ENCODE measurements around the gene CFAP410.
"Not testable (repeated sequence)": the region's sequence is repeated elsewhere in the genome, so short reads cannot be mapped to it uniquely, and the experiment has no call there.

The CFAP410 gene

DNA sequence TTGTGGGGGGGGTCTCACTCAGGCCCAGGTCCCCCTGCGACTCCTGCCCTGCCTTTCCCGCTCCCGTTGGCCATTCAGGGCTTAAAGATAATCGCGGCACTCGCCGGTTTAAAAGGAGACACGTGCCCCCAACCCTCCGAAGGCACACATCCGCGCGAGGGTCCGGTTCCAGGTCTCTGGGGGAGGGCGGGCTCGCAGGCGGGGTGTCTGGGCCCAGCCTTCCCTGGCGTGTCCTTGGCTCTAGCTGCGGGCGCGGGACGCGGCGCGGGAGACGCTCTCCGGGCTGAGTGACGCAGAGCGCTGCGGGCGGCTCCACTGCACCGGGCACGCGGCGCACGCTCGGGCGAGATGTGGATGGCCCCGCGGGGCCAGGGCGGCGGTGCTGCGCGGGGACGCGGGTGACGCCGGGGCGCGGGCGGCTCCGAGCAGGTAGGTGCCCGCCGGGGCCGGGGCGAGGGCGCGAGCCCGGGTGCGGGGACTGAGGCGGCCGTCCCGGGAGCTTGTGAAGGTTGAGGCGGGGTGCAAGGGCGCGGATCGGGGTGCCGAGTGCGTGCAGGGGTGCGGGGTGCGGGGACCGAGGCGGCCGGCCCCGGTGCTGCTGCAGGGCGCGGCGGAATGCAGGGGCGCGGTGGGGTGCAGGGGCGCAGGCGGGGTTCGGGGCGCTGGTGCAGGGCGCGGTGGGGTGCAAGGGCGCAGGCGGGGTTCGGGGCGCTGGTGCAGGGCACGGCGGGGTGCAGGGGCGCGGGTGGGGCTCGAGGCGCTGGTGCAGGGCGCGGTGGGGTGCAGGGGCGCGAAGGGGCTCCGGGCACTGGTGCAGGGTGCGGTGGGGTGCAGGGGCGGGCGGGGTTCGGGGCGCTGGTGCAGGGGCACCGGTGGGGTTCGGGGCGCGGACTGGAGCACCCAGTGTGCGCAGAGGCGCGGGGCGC, 10.9 kb upstream of the CFAP410 start:
- TF ChIP-seq CTCF (IDR thresholded peaks at IDR 0.05; ENCODE audit: extremely low read depth, missing control alignments) = no peak
- no peak for DNase-seq (ENCODE audit: low spot score)

DNA sequence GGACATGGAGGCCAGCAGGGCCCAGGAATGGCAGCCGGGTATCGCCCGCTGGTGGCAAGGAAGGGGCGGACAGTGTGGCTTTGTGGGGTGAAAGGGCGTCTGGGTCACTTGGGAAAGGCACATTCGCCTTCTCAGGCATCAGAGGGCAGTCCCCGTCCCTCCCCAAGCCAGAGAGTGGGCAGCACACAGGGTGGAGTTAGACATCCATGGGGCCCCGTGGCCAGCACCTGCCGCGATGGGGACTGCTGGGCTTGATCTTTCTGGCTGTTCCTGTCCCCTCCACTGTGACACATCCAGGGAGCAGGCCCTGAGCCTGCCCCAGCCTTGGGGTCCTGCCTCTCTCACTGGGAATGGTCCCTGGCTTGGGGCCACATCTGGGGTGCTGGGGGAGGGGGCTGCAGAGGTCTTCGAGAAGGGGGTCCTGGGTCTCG, 10.2 kb upstream of the CFAP410 start:
- DNase-seq (ENCODE audit: low spot score) = no peak

DNA sequence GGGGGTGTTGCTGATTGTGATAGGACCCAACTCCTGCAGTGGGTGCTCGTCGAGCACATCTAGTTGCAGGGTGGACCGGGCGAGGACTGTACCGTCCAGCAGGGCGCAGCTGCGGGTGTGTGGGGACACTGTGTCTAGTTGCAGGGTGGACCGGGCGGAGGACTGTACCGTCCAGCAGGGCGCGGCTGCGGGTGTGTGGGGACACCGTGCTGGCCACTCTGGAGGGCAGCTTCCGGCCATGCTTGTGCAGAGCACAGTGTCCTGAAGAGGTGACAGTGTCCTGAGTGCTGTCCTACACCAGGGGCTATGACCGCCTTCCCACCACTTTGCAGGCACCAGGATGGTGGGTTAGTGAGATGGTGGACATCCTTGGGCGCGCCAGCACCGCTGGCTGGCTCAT, 9.7 kb upstream of the CFAP410 start:
- no peak for DNase-seq (ENCODE audit: low spot score)
- no peak for TF ChIP-seq CTCF (IDR thresholded peaks at IDR 0.05; ENCODE audit: extremely low read depth, missing control alignments)

More for the DNA sequence above, 10.2 kb upstream of the CFAP410 start:
- no peak for TF ChIP-seq CTCF (IDR thresholded peaks at IDR 0.05; ENCODE audit: extremely low read depth, missing control alignments)

DNA sequence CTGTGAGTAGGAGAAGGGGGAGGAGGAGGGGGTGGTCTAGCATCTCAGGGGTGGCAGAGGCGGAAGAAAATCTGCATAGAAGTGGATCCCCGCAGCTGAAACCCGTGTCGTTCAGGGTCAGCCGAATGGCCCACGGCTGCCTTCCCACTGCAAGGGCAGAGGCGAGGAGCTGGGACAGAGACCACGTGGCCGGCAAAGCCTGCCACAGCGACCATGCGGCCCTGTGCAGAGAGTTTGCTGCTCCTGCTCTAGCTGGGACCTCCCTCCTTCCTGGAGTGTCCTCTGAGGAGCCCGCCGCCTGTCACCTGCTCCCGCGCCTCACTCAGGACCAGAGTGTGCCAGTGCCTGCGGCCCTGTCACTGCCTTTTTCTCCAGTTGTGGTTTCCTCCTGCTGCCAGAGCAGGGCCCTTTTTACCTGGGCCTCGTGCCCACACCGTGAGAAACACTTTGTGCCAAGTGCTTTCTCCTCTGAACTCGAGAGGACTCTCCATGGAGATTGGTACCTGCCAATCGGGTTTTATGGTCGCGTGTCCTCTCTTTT, 8.8 kb upstream of the CFAP410 start:
- no peak for TF ChIP-seq CTCF (IDR thresholded peaks at IDR 0.05; ENCODE audit: extremely low read depth, missing control alignments)

DNA sequence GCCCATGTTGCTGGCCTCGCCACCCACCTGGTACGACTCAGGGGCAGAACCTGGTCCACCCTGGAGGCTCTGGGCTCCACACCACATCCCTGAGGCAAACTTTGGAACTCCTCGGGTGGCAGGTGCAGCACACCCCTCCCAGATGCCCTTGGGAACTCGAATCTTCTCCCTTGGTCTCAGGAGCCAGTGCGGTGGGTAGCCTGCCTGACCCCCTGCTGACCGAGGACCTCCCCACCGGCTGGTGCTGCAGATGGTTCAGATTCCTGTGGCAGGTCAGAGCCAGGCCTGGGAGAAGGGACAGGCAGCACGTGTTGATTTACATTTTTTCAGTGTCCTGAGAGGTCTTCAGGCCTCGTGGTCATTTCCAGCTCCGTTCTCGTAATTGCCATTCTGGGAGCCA, 6.3 kb upstream of the CFAP410 start:
- no peak for DNase-seq (ENCODE audit: low spot score)
- TF ChIP-seq CTCF (IDR thresholded peaks at IDR 0.05; ENCODE audit: extremely low read depth, missing control alignments) = no peak

More for the DNA sequence above, 8.8 kb upstream of the CFAP410 start:
- no peak for DNase-seq (ENCODE audit: low spot score)

- no peak for TF ChIP-seq CTCF (IDR thresholded peaks at IDR 0.05; ENCODE audit: extremely low read depth, missing control alignments)
- no peak for DNase-seq (ENCODE audit: low spot score)
Observed at GRCh38 chr21:44344541-44345183, 5.5 kb upstream of the CFAP410 start.

DNA sequence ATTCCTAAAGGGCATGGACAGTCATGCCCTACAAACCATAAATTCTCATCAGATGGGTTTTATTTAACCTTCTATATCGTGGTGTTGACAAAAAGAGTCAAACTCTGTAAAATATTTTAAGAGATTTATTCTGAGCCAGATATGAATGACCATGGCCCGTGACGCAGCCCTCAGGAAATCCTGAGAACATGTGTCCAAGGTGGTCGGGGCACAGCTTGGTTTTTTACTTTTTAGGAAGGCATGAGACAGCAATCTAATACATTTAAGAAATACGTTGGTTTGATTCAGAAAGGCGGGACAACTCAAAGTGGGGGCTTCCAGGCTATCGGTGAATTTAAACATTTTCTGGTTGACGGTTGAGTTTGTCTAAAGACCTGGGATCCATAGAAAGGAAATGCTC, 3.8 kb upstream of the CFAP410 start:
- DNase-seq (ENCODE audit: low spot score) = not testable (repeated sequence)

GRCh38 chr21:44341726-44342458, 2.7 kb upstream of the CFAP410 start:
- DNase-seq (ENCODE audit: low spot score) = not testable (repeated sequence)
